HG03095 (cell line): Measurements from ENCODE around the gene HOXC9.
A peak's percentile ranks its signal among the peaks of the same experiment; 100 is the strongest.

ENCODE experiments used
- ATAC-seq: cut with Tn5 transposase; IDR thresholded peaks from one replicate; pipeline ENCODE4 v1.9.1; 2021; ENCODE audit warnings: moderate library complexity; ENCODE audit not compliant: unreplicated experiment

Gene HOXC9

GRCh38 chr12:54011665-54012532, 11.9 kb downstream of the HOXC9 start:
- no peak for ATAC-seq

GRCh38 chr12:54012631-54013409, 12.9 kb downstream of the HOXC9 start:
- ATAC-seq = no peak

GRCh38 chr12:54014377-54015017, 14.5 kb downstream of the HOXC9 start:
- no peak for ATAC-seq

- ATAC-seq = no peak
Measured at GRCh38 chr12:54015018-54015931, 15.3 kb downstream of the HOXC9 start.

GRCh38 chr12:54016051-54016450, 16.1 kb downstream of the HOXC9 start:
- no peak for ATAC-seq

GRCh38 chr12:54016478-54016964, 16.6 kb downstream of the HOXC9 start:
- ATAC-seq = no peak

- peak; percentile 25 for ATAC-seq
Measured at GRCh38 chr12:54017027-54017788, 17.2 kb downstream of the HOXC9 start.

- ATAC-seq = peak; percentile 69
Measured at GRCh38 chr12:54017878-54018467, 18.0 kb downstream of the HOXC9 start.

GRCh38 chr12:54018468-54018984, 18.6 kb downstream of the HOXC9 start:
- ATAC-seq = no peak

- no peak for ATAC-seq
Measured at GRCh38 chr12:54019091-54019811, 19.3 kb downstream of the HOXC9 start.

GRCh38 chr12:54019924-54020590, 20.1 kb downstream of the HOXC9 start:
- no peak for ATAC-seq

- no peak for ATAC-seq
Measured at GRCh38 chr12:54020591-54021405, 20.8 kb downstream of the HOXC9 start.

GRCh38 chr12:54021432-54022013, 21.6 kb downstream of the HOXC9 start:
- ATAC-seq = no peak

GRCh38 chr12:54022960-54023884, 23.3 kb downstream of the HOXC9 start:
- no peak for ATAC-seq

GRCh38 chr12:54024127-54024526, 24.2 kb downstream of the HOXC9 start:
- no peak for ATAC-seq
